Endothelial cell of umbilical vein (primary cell): ENCODE data around the gene RGS11. TPM values are rescaled to one million over a fixed set of nuclear protein-coding genes. Genes with fewer than 3 reads are reported as not detected.

Experiments used
- BruUV-seq: library from RNA; stranded (reverse); fragments of 400-500 nt; replicated peaks from 2 replicates; lab custom pipeline; 2021; lab: Mats Ljungman, UMichigan
- CTCF ChIA-PET: fragments of 300-600, 350-600 bp; sonication (Branson Sonifier 250); formaldehyde crosslinking; loops from one replicate; lab custom pipeline; 2021; ENCODE audit warnings: antibody characterized with exemption, inconsistent platforms; lab: Charles Lee
- POLR2A ChIA-PET: fragments of 300-600, 350-600 bp; sonication (Branson Sonifier 250); formaldehyde crosslinking; loops from one replicate; lab custom pipeline; 2021; ENCODE audit warnings: antibody characterized with exemption, inconsistent platforms; lab: Charles Lee
- DNase-seq: peaks from one replicate; pipeline ENCODE4 v3.0.0-alpha.2; 2011; ENCODE audit warnings: low read depth, low spot score
- FAIRE-seq: peaks from 2 replicates; lab custom pipeline; 2011; peaks lifted over from hg19 to GRCh38; lab: Jason Lieb, UNC
- H2AFZ ChIP-seq: 2 replicates; pipeline ENCODE4 v1.6.0; 2012; ENCODE audit warnings: low read depth, low read length, control low read depth, inconsistent platforms
- H3K27ac ChIP-seq: 2 replicates; pipeline ENCODE4 v1.5.1; 2011; ENCODE audit warnings: low read depth, mild to moderate bottlenecking, control low read depth, low read length, moderate library complexity; ENCODE audit not compliant: insufficient read depth
- H3K27me3 ChIP-seq, 2 experiments: 2 replicates each; pipeline versions ENCODE4 v1.6.0 to v1.6.1; 2011; ENCODE audit warnings: low read length in 2 of 2, mixed read lengths in 1 of 2; ENCODE audit not compliant: control insufficient read depth in 2 of 2, insufficient read depth in 2 of 2
- H3K36me3 ChIP-seq, 2 experiments: 2 replicates in 1 of 2; 3 replicates in 1 of 2; pipeline ENCODE4 v1.5.1; 2011; ENCODE audit warnings: low read length in 2 of 2, mild to moderate bottlenecking in 1 of 2, moderate library complexity in 1 of 2; ENCODE audit not compliant: control insufficient read depth in 2 of 2, insufficient read depth in 2 of 2; ENCODE audit errors: extremely low read depth in 1 of 2
- H3K4me1 ChIP-seq: 3 replicates; pipeline ENCODE4 v1.5.1; 2011; ENCODE audit warnings: mild to moderate bottlenecking, low read length; ENCODE audit not compliant: control insufficient read depth, insufficient read depth; ENCODE audit errors: extremely low read depth
- H3K4me2 ChIP-seq: 2 replicates; pipeline ENCODE4 v1.6.1; 2011; ENCODE audit warnings: low read length, control low read depth, mixed read lengths; ENCODE audit not compliant: insufficient read depth
- H3K4me3 ChIP-seq, 3 experiments: fragments of 200-600 bp in 1 of 3; sonication (generic), shearing (Covaris generic) in 1 of 3; replicated peaks in 1 of 3; 2 replicates each; pipeline ENCODE4 v1.5.1; 2011 to 2016; ENCODE audit warnings: control low read depth in 3 of 3, low read length in 3 of 3, mild to moderate bottlenecking in 2 of 3, inconsistent platforms in 1 of 3, low read depth in 1 of 3, moderate library complexity in 1 of 3; ENCODE audit not compliant: insufficient read depth in 1 of 3
- H3K79me2 ChIP-seq: 2 replicates; pipeline ENCODE4 v1.6.0; 2012; ENCODE audit warnings: low read length, inconsistent platforms; ENCODE audit not compliant: control insufficient read depth, insufficient read depth
- H3K9ac ChIP-seq: replicated peaks from 2 replicates; pipeline ENCODE3; 2011; ENCODE audit warnings: low read length, control low read depth; ENCODE audit not compliant: insufficient read depth; ENCODE audit errors: extremely low read depth
- H3K9me1 ChIP-seq: replicated peaks from 3 replicates; pipeline ENCODE4 v1.6.0; 2011; ENCODE audit warnings: mild to moderate bottlenecking, low read length; ENCODE audit not compliant: control insufficient read depth, insufficient read depth; ENCODE audit errors: extremely low read depth
- H3K9me3 ChIP-seq: replicated peaks from 2 replicates; pipeline ENCODE4 v1.5.1; 2012; ENCODE audit warnings: low read length, inconsistent platforms; ENCODE audit not compliant: control insufficient read depth, insufficient read depth
- H4K20me1 ChIP-seq: replicated peaks from 2 replicates; pipeline ENCODE3; 2011; ENCODE audit warnings: mild to moderate bottlenecking, low read length; ENCODE audit not compliant: control insufficient read depth, insufficient read depth; ENCODE audit errors: extremely low read depth
- CTCF ChIP-seq, 2 donors: IDR thresholded peaks; 1 replicate in 1 of 2; 2 replicates in 1 of 2; pipeline ENCODE4 v1.5.1; 2011; ENCODE audit warnings: low read length in 2 of 2, mild to moderate bottlenecking in 2 of 2, moderate library complexity in 2 of 2, control low read depth in 1 of 2, inconsistent platforms in 1 of 2, low read depth in 1 of 2; ENCODE audit not compliant: insufficient read depth in 1 of 2; ENCODE audit errors: extremely low read depth in 1 of 2
- EZH2 ChIP-seq: IDR thresholded peaks from 2 replicates; pipeline ENCODE4 v1.6.1; 2012; ENCODE audit warnings: borderline replicate concordance, low read depth, mild to moderate bottlenecking, moderate library complexity, low read length, inconsistent platforms; ENCODE audit not compliant: severe bottlenecking
- FOS ChIP-seq: IDR thresholded peaks from 2 replicates; pipeline ENCODE4 v1.6.1; 2011; ENCODE audit warnings: mild to moderate bottlenecking, low read length, moderate library complexity, borderline replicate concordance; ENCODE audit not compliant: insufficient read depth
- GATA2 ChIP-seq: IDR thresholded peaks from 2 replicates; pipeline ENCODE4 v1.7.0; 2011; ENCODE audit warnings: low read depth, mild to moderate bottlenecking, moderate library complexity, mixed read lengths, low read length; ENCODE audit not compliant: insufficient read length, insufficient read depth
- JUN ChIP-seq: IDR thresholded peaks from 2 replicates; pipeline ENCODE4 v1.6.1; 2011; ENCODE audit warnings: borderline replicate concordance, low read depth; ENCODE audit not compliant: insufficient read length, insufficient read depth
- MYC ChIP-seq: IDR thresholded peaks from one replicate; pipeline ENCODE4 v1.6.1; 2011; ENCODE audit warnings: mild to moderate bottlenecking, low read depth, low read length
- POLR2A ChIP-seq: IDR thresholded peaks from 2 replicates; pipeline ENCODE4 v1.6.1; 2012; ENCODE audit warnings: low read depth, mild to moderate bottlenecking, control low read depth, low read length
- POLR2AphosphoS5 ChIP-seq: IDR thresholded peaks from 2 replicates; pipeline ENCODE4 v1.6.1; 2012; ENCODE audit warnings: low read depth, mild to moderate bottlenecking, control low read depth, low read length, moderate library complexity; ENCODE audit not compliant: insufficient read depth
- dilution Hi-C: fragments of 300-500 bp; cut with MboI; formaldehyde crosslinking; loops from one replicate; pipeline ENCODE4 v1.15.0; 2019; ENCODE audit warnings: low sequenced_read_pairs; ENCODE audit not compliant: extremely low pct_ligation_motif_present
- intact Hi-C: fragments of 100-400 bp; cut with micrococcal nuclease; formaldehyde crosslinking; loops from one replicate; pipeline ENCODE4 v1.10.0; 2022
- polyA plus RNA-seq, 4 experiments: library from polyadenylated mRNA; depleted of rRNA in 3 of 4; stranded (reverse) in 3 of 4; unstranded in 1 of 4; fragments of >200 nt; gene quantifications; 2 replicates each; pipeline versions ENCODE4 v1.2.1 to v1.2.3, GENCODE V29; 2011 to 2012; ENCODE audit warnings: missing spikeins in 1 of 4
- total RNA-seq: library from RNA; stranded (reverse); gene quantifications from 2 replicates; pipeline ENCODE4 v1.2.3, GENCODE V29; 2021
- TF ChIP-seq, protein P1 (sequence below): IDR thresholded peaks from 2 replicates; pipeline ENCODE4 v1.6.1; 2011; ENCODE audit not compliant: insufficient read depth, insufficient read length

RGS11 gene
- total and polyA plus RNA-seq, 2 donors (not counting 3 experiments of a cell fraction or from before 2014, with no cell fraction given): 3.0 to 4.9 TPM

GRCh38 chr16:254461-254860 is 21.3 kb downstream of the RGS11 start:
- intact Hi-C loops: no loop called here
- Histone ChIP-seq H3K9me3 (no peaks in the 10 kb centered on the region), H3K4me2 (no peak overlapping the region), H3K9ac (no peak overlapping the region), H4K20me1 (no peaks in the 10 kb centered on the region), H3K4me1 (peaks cover 12% of the 10 kb centered on the region), H3K4me3 (no peak overlapping the region), H3K79me2 (no peaks in the 10 kb centered on the region), H3K27ac (no peak overlapping the region), H2AFZ (no peak overlapping the region), H3K9me1 (no peaks in the 10 kb centered on the region), H3K36me3 (peaks cover 0 to 2% of the 10 kb centered on the region in 2 experiments), H3K27me3 (no peaks in the 10 kb centered on the region)
- ChIA-PET CTCF (interaction anchor here (0.5 kb wide), 1 partner anchor 83 kb away, joined by 4 read pairs; no protein-coding TSS in a partner anchor), POLR2A (no interaction called here)
- DNase-seq (no peak), FAIRE-seq (no peak)
- BruUV-seq: no TSS peak
- TF ChIP-seq POLR2A (no peak), MYC (no peak), CTCF (IDR thresholded peaks at IDR 0.05; ENCODE audit: extremely low read depth in 1 of 2, insufficient read depth in 1 of 2, low read depth in 1 of 2, low read length in 2 of 2) (no peak), GATA2 (no peak), JUN (no peak), POLR2AphosphoS5 (no peak), EZH2 (no peak), FOS (no peak)
- TF ChIP-seq, protein P1, sequence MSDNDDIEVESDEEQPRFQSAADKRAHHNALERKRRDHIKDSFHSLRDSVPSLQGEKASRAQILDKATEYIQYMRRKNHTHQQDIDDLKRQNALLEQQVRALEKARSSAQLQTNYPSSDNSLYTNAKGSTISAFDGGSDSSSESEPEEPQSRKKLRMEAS: no peak
- dilution Hi-C loops: no loop called here
